ENCODE results near the gene SLC31A2.

SLC31A2 gene

GRCh38 chr9:113177251-113177650, 26.4 kb downstream of the SLC31A2 start:
- H3K9ac ChIP-seq (ENCODE audit: low read depth, low read length): no peak overlapping the region
- H4K20me1 ChIP-seq (ENCODE audit: insufficient read depth, low read length): no peaks in the 10 kb centered on the region
- no peak overlapping the region for H3K4me3 ChIP-seq (ENCODE audit: low read depth in 1 of 2, low read length in 2 of 2)
- no peak for TF ChIP-seq CTCF (IDR thresholded peaks at IDR 0.05; ENCODE audit: borderline replicate concordance, extremely low read depth, low read length, poor library complexity, severe bottlenecking)
- no peak for TF ChIP-seq EZH2 (IDR thresholded peaks at IDR 0.05; ENCODE audit: borderline replicate concordance, low read depth, low read length, severe bottlenecking)
- no peak overlapping the region for H3K27ac ChIP-seq (ENCODE audit: low read length)
- no peaks in the 10 kb centered on the region for H3K79me2 ChIP-seq (ENCODE audit: insufficient read depth, low read length)
- H3K36me3 ChIP-seq (ENCODE audit: insufficient read depth, low read length): peaks cover 90% of the 10 kb centered on the region
- H3K4me2 ChIP-seq (ENCODE audit: insufficient read depth, low read length): no peak overlapping the region
- H3K4me1 ChIP-seq (ENCODE audit: insufficient read depth, low read length): no peaks in the 10 kb centered on the region
- H3K9me3 ChIP-seq (ENCODE audit: insufficient read depth, low read length, severe bottlenecking): no peaks in the 10 kb centered on the region
- ATAC-seq (ENCODE audit: insufficient read depth, low read depth) (no peak), DNase-seq (no peak)
- H2AFZ ChIP-seq (ENCODE audit: low read depth, low read length): no peak overlapping the region
- H3K27me3 ChIP-seq (ENCODE audit: insufficient read depth, low read length, poor library complexity): no peaks in the 10 kb centered on the region

DNA sequence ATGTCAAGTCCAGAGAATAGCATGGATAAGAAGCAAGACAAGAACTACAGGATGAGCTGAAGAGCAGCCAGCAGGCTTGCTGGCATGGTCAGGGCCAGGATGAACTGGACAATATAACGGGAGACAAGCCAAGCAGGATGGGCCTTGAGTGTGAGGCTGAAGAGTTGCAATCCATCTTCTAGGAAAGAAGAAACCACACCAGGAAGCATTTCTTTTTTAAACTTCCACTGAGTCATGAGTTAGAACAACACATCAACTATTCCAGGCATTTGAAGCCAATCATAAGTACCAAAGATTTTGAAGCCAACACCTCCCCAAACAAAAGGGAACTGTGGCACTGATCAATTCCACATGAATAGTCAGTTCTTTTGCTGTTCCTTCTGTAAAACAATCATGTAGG, 27.3 kb downstream of the SLC31A2 start:
- H2AFZ ChIP-seq (ENCODE audit: low read depth, low read length): no peak overlapping the region

DNA sequence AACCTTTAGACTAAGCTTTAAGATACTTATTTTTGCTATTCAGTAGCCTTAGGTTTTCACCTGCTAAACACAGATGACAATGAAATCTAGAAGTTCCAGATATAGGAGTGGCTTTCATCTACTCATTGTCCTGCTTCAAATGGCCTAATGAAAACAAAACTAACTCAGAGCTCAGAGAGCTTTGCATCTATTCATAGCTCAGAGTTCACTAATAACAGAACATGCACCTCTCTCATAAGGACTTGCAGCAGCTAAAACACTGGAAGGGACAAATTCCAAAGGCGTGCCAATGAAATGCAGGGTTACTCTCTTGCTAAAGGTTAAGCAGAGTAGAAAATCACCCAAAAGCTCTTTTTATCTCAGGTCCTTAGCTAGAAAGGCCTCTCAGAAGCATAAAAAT, 29.0 kb downstream of the SLC31A2 start:
- no peaks in the 10 kb centered on the region for H3K27me3 ChIP-seq (ENCODE audit: insufficient read depth, low read length, poor library complexity)
- no peaks in the 10 kb centered on the region for H3K4me1 ChIP-seq (ENCODE audit: insufficient read depth, low read length)
- no peak overlapping the region for H3K27ac ChIP-seq (ENCODE audit: low read length)
- ATAC-seq (ENCODE audit: insufficient read depth, low read depth) (no peak), DNase-seq (no peak)
- H3K79me2 ChIP-seq (ENCODE audit: insufficient read depth, low read length): no peaks in the 10 kb centered on the region
- no peaks in the 10 kb centered on the region for H4K20me1 ChIP-seq (ENCODE audit: insufficient read depth, low read length)
- peaks cover 93% of the 10 kb centered on the region for H3K36me3 ChIP-seq (ENCODE audit: insufficient read depth, low read length)
- TF ChIP-seq EZH2 (IDR thresholded peaks at IDR 0.05; ENCODE audit: borderline replicate concordance, low read depth, low read length, severe bottlenecking) (no peak), CTCF (IDR thresholded peaks at IDR 0.05; ENCODE audit: borderline replicate concordance, extremely low read depth, low read length, poor library complexity, severe bottlenecking) (no peak)
- H3K4me2 ChIP-seq (ENCODE audit: insufficient read depth, low read length): no peak overlapping the region
- H3K9ac ChIP-seq (ENCODE audit: low read depth, low read length): no peak overlapping the region
- H2AFZ ChIP-seq (ENCODE audit: low read depth, low read length): no peak overlapping the region
- no peaks in the 10 kb centered on the region for H3K9me3 ChIP-seq (ENCODE audit: insufficient read depth, low read length, severe bottlenecking)
- no peak overlapping the region for H3K4me3 ChIP-seq (ENCODE audit: low read depth in 1 of 2, low read length in 2 of 2)

More for the DNA sequence above, 27.3 kb downstream of the SLC31A2 start:
- no peaks in the 10 kb centered on the region for H3K9me3 ChIP-seq (ENCODE audit: insufficient read depth, low read length, severe bottlenecking)
- TF ChIP-seq CTCF (IDR thresholded peaks at IDR 0.05; ENCODE audit: borderline replicate concordance, extremely low read depth, low read length, poor library complexity, severe bottlenecking) (no peak), EZH2 (IDR thresholded peaks at IDR 0.05; ENCODE audit: borderline replicate concordance, low read depth, low read length, severe bottlenecking) (no peak)
- no peak for ATAC-seq (ENCODE audit: insufficient read depth, low read depth)
- no peaks in the 10 kb centered on the region for H3K79me2 ChIP-seq (ENCODE audit: insufficient read depth, low read length)
- H3K4me1 ChIP-seq (ENCODE audit: insufficient read depth, low read length): no peaks in the 10 kb centered on the region
- H3K4me3 ChIP-seq (ENCODE audit: low read depth in 1 of 2, low read length in 2 of 2): no peak overlapping the region
- H3K27me3 ChIP-seq (ENCODE audit: insufficient read depth, low read length, poor library complexity): no peaks in the 10 kb centered on the region
- no peak overlapping the region for H3K9ac ChIP-seq (ENCODE audit: low read depth, low read length)
- H3K4me2 ChIP-seq (ENCODE audit: insufficient read depth, low read length): no peak overlapping the region
- H4K20me1 ChIP-seq (ENCODE audit: insufficient read depth, low read length): no peaks in the 10 kb centered on the region
- peaks cover 90% of the 10 kb centered on the region for H3K36me3 ChIP-seq (ENCODE audit: insufficient read depth, low read length)
- no peak for DNase-seq
- H3K27ac ChIP-seq (ENCODE audit: low read length): no peak overlapping the region

DNA sequence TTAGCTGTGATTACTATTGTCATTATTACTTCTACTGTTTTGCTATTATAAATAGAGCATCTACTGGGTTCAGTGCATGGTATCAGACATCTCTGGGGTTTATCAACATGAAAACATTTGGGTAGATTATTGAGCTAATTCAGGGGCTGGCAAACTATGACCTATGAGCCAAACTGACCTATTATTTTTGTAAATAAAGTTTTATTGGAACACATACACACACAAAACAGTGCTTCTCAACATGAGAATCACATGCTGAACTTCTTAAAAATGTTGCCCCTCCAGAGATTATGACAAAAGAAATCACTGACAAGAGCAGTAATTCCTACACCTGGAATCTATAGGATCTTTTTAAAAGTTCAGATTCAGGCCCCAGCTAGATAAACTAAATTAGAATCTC, 30.4 kb downstream of the SLC31A2 start:
- Histone ChIP-seq H3K4me1 (ENCODE audit: insufficient read depth, low read length) (no peaks in the 10 kb centered on the region), H3K9ac (ENCODE audit: low read depth, low read length) (no peak overlapping the region), H3K4me2 (ENCODE audit: insufficient read depth, low read length) (no peak overlapping the region), H3K27me3 (ENCODE audit: insufficient read depth, low read length, poor library complexity) (no peaks in the 10 kb centered on the region), H2AFZ (ENCODE audit: low read depth, low read length) (no peak overlapping the region), H3K9me3 (ENCODE audit: insufficient read depth, low read length, severe bottlenecking) (no peaks in the 10 kb centered on the region), H3K79me2 (ENCODE audit: insufficient read depth, low read length) (no peaks in the 10 kb centered on the region), H3K27ac (ENCODE audit: low read length) (no peak overlapping the region), H3K4me3 (ENCODE audit: low read depth in 1 of 2, low read length in 2 of 2) (no peak overlapping the region), H3K36me3 (ENCODE audit: insufficient read depth, low read length) (peaks cover 94% of the 10 kb centered on the region), H4K20me1 (ENCODE audit: insufficient read depth, low read length) (no peaks in the 10 kb centered on the region)
- TF ChIP-seq CTCF (IDR thresholded peaks at IDR 0.05; ENCODE audit: borderline replicate concordance, extremely low read depth, low read length, poor library complexity, severe bottlenecking): no peak
- no peak for TF ChIP-seq EZH2 (IDR thresholded peaks at IDR 0.05; ENCODE audit: borderline replicate concordance, low read depth, low read length, severe bottlenecking)
- ATAC-seq (ENCODE audit: insufficient read depth, low read depth) (no peak), DNase-seq (no peak)
